SK-N-SH (cell line): Measurements from ENCODE around the gene FARSA.

ENCODE experiments used
- CHD2 ChIP-seq: fragments of 150-350 bp; IDR thresholded peaks from 2 replicates; pipeline ENCODE4 v1.6.1; 2018; ENCODE audit warnings: low read length; ENCODE audit not compliant: partially characterized antibody
- MEF2A ChIP-seq: IDR thresholded peaks from 2 replicates; pipeline ENCODE4 v1.4.0; 2012; ENCODE audit warnings: low read depth, borderline replicate concordance
- RAD21 ChIP-seq: IDR thresholded peaks from 2 replicates; pipeline ENCODE4 v1.6.1; 2012; ENCODE audit warnings: mild to moderate bottlenecking, low read length

GRCh38 chr19:12959481-12959880 is 26.0 kb upstream of the FARSA start:
- TF ChIP-seq MEF2A (no peak), CHD2 (no peak), RAD21 (no peak)
